ENCODE data around the gene COPS6. TPM values are rescaled to one million over a fixed set of nuclear protein-coding genes. Genes with fewer than 3 reads are reported as not detected.

The COPS6 gene
- total RNA-seq, 1 donor from 2014 or later: 120 TPM

GRCh38 chr7:100119072-100119969 is 30.6 kb downstream of the COPS6 start, which contains the start of the genes CNPY4 and TAF6:
Gene CNPY4 (plus strand): TSS chr7:100119634. CDS start chr7:100119745, 111 bp downstream.
Gene TAF6 (minus strand): TSS chr7:100119358. CDS start chr7:100114209, 5,149 bp downstream.
- H3K4me3 Mint-ChIP-seq: peak within 1 kb of the TSS; percentile 95
- peak within 1 kb of the TSS; percentile 99 for H3K27ac Mint-ChIP-seq
- peaks cover 12% of the 10 kb centered on the region for H3K36me3 Mint-ChIP-seq
- TF ChIP-seq, protein P1, sequence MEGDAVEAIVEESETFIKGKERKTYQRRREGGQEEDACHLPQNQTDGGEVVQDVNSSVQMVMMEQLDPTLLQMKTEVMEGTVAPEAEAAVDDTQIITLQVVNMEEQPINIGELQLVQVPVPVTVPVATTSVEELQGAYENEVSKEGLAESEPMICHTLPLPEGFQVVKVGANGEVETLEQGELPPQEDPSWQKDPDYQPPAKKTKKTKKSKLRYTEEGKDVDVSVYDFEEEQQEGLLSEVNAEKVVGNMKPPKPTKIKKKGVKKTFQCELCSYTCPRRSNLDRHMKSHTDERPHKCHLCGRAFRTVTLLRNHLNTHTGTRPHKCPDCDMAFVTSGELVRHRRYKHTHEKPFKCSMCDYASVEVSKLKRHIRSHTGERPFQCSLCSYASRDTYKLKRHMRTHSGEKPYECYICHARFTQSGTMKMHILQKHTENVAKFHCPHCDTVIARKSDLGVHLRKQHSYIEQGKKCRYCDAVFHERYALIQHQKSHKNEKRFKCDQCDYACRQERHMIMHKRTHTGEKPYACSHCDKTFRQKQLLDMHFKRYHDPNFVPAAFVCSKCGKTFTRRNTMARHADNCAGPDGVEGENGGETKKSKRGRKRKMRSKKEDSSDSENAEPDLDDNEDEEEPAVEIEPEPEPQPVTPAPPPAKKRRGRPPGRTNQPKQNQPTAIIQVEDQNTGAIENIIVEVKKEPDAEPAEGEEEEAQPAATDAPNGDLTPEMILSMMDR (conservative IDR thresholded peaks at IDR 0.05): peak; percentile 43
- DNase-seq (ENCODE audit: extremely low spot score, unreplicated experiment): peak; percentile 92
- H3K9me3 Mint-ChIP-seq: no peaks in the 10 kb centered on the region
- no peaks in the 10 kb centered on the region for H3K27me3 Mint-ChIP-seq
- peaks cover 8% of the 10 kb centered on the region for H3K4me1 Mint-ChIP-seq (ENCODE audit: unreplicated experiment)

DNA sequence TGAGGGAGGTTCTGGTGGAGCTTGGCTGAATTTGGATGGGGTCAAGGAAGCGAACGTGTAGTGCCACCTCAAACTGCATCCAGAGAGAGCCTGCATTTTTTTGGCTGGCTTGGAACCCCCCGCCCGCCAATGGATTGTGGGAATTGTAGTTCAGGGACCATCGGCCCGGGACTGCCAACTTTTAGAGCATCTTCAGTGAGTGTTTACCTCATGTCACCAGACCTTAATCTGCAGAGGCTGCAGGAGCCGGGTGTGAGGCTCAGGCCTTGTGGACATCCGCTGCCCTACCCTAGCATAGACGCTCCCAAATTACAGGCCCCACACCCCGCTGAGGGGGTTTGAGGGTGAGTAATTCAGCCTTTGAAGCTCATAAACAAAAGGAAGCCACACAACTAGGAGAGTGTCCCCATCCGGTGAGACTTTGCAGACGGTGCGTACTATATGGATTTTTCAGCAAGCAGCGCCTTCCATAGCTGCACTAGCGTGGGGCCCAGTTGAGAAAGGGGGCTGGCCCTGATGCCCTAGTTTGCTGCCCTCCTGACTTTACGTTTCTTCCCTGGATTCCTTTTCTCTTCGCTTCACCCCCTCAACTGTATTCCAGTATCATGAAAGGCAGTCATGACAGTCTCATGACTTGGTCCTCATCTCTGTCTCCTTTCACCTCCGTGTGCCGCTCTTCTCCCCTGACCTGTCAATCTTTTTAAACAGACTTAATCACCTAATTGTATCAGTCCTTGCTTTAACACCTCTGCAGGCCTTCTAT is 31.4 kb downstream of the COPS6 start:
- H3K27ac Mint-ChIP-seq: peak overlapping the region; percentile 99
- no peak for DNase-seq (ENCODE audit: extremely low spot score, unreplicated experiment)
- H3K27me3 Mint-ChIP-seq: no peaks in the 10 kb centered on the region
- peaks cover 13% of the 10 kb centered on the region for H3K4me1 Mint-ChIP-seq (ENCODE audit: unreplicated experiment)
- H3K36me3 Mint-ChIP-seq: peaks cover 12% of the 10 kb centered on the region
- TF ChIP-seq, protein P1 (conservative IDR thresholded peaks at IDR 0.05): no peak
- H3K9me3 Mint-ChIP-seq: no peaks in the 10 kb centered on the region
- peak overlapping the region; percentile 95 for H3K4me3 Mint-ChIP-seq

- H3K4me3 Mint-ChIP-seq: peak overlapping the region; percentile 95
- H3K27ac Mint-ChIP-seq: peak overlapping the region; percentile 99
- H3K27me3 Mint-ChIP-seq: no peaks in the 10 kb centered on the region
- H3K4me1 Mint-ChIP-seq (ENCODE audit: unreplicated experiment): peaks cover 13% of the 10 kb centered on the region
- H3K9me3 Mint-ChIP-seq: no peaks in the 10 kb centered on the region
- TF ChIP-seq, protein P1 (conservative IDR thresholded peaks at IDR 0.05): no peak
- peaks cover 12% of the 10 kb centered on the region for H3K36me3 Mint-ChIP-seq
- no peak for DNase-seq (ENCODE audit: extremely low spot score, unreplicated experiment)
Observed at GRCh38 chr7:100120733-100121036, 31.9 kb downstream of the COPS6 start.

GRCh38 chr7:100122067-100122466 is 33.3 kb downstream of the COPS6 start:
- no peak for DNase-seq (ENCODE audit: extremely low spot score, unreplicated experiment)
- Mint-ChIP-seq H3K9me3 (no peaks in the 10 kb centered on the region), H3K36me3 (peaks cover 5% of the 10 kb centered on the region), H3K4me3 (peak overlapping the region; percentile 49), H3K4me1 (ENCODE audit: unreplicated experiment) (peaks cover 17% of the 10 kb centered on the region), H3K27ac (peak overlapping the region; percentile 43), H3K27me3 (no peaks in the 10 kb centered on the region)
- TF ChIP-seq, protein P1 (conservative IDR thresholded peaks at IDR 0.05): no peak

DNA sequence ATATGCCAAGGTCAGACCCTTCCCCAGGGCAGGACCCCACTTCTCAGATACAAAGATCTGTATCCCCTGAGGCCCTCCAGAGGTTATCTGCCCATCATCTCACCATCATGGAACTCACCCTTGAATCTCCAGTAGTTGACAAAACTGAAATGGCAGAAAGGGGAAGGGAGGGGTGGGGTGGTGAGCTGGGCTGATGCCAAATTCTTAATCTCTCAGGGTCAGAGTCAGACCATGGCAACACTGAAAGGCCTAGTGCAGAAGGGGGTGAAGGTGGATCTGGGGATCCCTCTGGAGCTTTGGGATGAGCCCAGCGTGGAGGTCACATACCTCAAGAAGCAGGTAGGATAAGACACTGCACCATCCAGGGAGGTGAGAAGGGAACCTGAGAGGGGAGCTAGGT is 33.8 kb downstream of the COPS6 start:
- H3K27ac Mint-ChIP-seq: no peak overlapping the region
- H3K4me3 Mint-ChIP-seq: peak overlapping the region; percentile 54

More for the DNA sequence above, 33.8 kb downstream of the COPS6 start:
- Mint-ChIP-seq H3K9me3 (no peaks in the 10 kb centered on the region), H3K36me3 (peaks cover 5% of the 10 kb centered on the region), H3K4me1 (ENCODE audit: unreplicated experiment) (peaks cover 17% of the 10 kb centered on the region), H3K27me3 (no peaks in the 10 kb centered on the region)
- DNase-seq (ENCODE audit: extremely low spot score, unreplicated experiment): no peak
- TF ChIP-seq, protein P1 (conservative IDR thresholded peaks at IDR 0.05): no peak

Measured in type B pancreatic cell (in vitro differentiated cells).